ENCODE data around the gene STARD3.
A peak's percentile ranks its signal among the peaks of the same experiment; 100 is the strongest.

Gene STARD3

GRCh38 chr17:39673335-39674081 is 36.6 kb downstream of the STARD3 start:
- no peak for DNase-seq

DNA sequence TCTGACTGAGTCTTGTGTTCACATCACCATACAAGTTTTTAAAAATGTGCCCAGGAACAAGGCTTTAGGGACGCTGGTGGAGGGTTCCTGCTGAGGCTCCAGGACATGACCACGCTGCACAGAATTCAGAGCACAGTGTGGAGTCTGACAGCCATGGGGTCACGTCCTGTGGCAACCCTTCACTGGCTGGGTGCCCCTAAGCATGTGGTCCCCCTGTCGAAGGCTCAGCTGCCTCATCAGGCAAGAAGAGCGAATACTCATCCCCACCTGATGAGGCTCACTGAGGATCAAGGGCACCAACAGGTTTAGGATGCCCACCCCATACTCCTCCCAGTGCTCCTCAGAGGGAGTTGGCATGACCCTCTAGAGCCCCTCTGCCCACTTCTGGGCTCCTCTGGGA is 37.2 kb downstream of the STARD3 start:
- DNase-seq = no peak

DNA sequence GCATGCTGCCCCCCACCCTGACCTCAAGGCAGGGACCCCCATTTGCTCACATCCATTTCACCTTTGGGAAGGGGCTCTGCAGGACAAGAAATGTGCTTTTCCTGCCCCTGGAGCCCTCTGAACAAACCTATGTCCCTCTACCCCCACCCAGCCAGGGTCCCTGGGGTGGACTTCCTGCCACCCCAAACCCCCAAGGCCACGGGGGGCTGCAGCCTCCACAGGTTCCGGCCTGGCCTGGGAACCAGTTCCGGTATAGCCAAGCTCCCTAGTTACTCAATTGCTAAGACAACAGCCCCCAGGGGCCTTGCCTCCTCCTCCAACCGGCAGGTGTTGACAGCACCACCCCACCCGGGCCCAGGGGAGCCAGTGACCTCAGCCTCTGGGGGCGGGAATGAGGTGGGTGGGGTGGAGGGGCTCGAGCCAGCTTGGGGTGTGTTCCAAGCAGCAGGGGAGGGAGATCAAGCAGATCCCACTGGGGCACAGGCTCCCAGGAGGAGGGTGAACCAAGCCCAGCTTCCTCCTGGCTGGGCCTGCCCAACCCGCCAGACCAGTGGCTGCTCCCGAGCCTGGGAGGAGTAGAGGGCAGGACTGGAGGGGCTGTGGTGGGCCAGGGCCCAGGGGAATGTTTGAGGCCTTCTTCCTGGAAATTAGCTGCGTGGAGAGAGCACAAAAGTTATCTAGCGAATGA is 37.9 kb downstream of the STARD3 start:
- DNase-seq = no peak

- no peak for DNase-seq
These were observed 38.6 kb downstream of the STARD3 start for GRCh38 chr17:39675390-39676082.

- DNase-seq = peak; percentile 13
These were observed 39.4 kb downstream of the STARD3 start for GRCh38 chr17:39676198-39676819.

DNA sequence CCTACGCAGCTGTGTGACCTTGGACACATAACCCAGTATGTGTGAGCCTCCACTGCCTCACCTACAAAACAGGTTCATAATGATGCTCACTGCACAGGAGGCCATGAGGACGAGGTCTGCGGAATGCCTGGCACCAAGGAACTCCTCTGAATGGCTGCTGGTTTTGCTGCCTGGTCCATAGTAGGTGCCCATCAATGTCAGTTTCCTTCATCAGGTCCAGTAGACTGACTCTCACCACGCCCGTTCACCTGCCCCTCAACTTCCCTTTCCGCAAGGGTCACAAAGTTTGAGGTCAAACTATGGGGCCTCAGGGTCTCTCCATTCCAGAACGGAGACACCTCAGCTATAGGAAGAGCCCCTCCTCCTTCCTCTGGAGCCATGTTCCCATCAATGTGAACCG is 40.1 kb downstream of the STARD3 start:
- no peak for DNase-seq

DNA sequence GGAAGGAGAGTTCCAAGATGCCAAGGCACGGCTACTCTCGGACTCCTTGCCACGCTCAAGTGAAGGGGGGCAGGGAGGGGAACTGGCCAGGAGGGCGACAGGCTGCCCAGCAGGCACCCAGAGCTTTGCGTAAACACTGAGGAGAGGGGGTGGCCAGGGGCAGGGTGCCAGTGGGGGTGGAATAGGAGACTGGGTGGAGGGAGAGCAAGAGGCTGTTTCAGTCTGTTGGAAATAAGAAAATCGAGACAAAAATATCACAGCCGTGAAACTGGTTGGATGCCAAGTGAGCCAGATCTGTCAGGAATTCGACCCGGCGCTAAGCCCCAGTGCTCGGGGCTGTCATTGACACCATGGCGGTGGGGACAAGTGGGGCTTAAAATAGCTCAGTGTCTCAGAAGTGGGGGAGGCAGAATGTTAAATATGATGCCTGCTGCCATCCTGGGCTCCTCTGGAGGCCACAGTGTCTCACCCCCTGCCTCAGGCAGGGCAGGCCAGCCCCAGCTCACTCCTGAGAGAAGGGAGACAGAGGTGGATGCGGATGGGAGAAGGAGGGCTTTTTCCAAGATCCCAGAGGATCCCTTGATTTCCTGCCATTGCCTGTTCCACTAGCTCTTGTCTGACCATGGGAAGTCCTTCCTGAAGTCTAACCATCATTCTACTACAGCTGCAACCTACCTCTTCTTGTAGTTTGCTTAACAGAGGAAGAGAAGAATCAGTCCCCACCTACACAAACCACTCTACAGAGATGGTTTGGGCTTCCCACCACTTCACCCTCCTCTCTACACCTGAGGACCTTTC is 40.8 kb downstream of the STARD3 start:
- DNase-seq = no peak

DNA sequence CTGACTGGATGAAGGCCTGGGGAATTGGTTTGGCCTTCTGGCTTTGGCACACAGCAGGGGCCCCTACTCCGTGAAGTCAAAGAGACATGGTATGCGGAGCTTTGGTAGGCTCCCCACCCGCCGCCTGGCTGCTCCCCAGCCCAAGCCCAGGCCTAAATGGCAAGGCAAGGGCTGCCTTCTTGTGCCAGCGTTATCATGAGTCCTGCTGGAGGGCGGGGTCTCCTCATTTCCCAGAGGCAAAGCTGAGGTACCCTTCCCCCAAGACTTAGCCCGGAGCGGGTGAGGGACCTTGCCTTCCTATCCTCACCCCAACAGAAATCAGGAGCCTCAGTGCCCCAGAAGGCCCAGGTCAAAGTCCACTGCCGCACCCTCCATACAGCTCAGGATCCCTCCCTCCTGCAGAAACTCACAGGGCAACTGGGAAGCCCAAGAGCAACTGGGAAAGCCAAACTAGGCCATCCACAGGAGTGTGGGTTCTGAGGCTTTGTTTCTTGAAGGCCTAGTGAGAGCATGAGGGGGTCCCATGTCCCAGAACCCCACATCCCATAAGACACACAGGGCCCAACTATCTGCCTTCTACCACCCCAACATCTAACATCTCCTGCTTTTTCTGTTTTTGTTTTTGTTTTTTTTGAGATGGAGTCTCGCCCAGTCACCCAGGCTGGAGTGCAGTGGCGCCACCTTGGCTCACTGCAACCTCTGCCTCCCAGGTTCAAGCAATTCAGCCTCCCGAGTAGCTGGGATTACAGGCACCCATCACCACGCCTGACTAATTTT is 41.6 kb downstream of the STARD3 start:
- no peak for DNase-seq

DNA sequence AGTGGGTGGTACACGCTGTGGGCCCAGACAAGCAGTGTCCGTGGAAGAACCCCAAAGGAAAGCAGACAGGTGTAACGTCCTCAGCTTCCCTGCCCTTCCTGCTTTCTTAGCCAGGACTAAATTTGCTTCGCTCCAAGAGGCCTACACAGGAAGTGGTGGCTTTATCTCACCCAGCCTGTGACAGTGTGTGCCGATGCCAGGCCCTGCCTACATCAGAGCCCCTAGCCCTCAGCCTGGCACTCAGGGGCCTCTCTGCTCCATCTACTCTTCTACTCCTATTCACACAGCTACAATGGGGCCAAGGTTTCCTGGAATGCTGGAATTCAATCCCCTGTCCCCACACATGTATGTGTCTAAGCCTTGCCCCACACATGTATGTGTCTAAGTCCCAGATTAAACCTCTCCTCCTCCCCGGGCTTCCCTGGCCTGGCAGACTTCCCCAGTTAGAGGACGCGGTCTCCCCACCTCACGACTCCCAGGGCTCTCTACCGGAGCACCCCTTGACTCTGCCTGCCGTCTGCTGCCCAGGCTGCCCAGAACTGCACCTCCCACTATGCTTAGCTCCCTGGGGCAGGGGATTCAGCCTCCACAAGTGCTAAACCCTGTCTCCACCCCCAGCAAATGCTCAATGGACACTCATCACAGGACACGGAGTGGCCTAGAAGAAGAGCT is 42.7 kb downstream of the STARD3 start:
- DNase-seq = no peak

- DNase-seq = no peak
These were observed 46.5 kb downstream of the STARD3 start for GRCh38 chr17:39683295-39683939.

GRCh38 chr17:39684369-39685192 is 47.6 kb downstream of the STARD3 start:
- DNase-seq = no peak

DNA sequence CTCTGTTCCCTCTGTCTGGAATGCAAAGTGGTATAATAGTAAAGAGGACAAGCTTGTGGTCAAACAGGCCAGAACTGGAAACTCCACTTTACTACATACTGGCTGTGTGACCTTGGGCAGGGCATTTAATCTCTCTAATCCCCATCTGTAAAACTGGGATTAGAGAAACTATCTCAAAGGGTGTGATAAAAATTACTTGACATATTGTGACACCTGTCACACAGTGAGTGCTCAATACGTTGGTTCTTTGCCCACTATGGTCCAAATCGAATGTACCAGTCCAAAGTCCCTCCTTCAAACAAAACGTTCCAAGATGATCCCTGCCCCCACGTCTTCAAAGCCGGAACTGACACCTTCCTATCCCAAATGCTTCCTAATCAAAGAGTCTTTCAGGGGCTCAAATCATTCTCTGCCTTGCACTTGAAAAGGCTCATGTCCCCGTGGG is 50.2 kb downstream of the STARD3 start:
- DNase-seq = no peak

- DNase-seq = peak; percentile 99
These were observed 50.9 kb downstream of the STARD3 start, which contains the start of gene PGAP3 for GRCh38 chr17:39687546-39688474. PGAP3 (minus strand) TSS chr17:39688057; CDS start chr17:39688014, 43 bp downstream.

- no peak for DNase-seq
These were observed 51.5 kb downstream of the STARD3 start for GRCh38 chr17:39688475-39688835.

GRCh38 chr17:39688945-39689344 is 52.0 kb downstream of the STARD3 start:
- no peak for DNase-seq

DNA sequence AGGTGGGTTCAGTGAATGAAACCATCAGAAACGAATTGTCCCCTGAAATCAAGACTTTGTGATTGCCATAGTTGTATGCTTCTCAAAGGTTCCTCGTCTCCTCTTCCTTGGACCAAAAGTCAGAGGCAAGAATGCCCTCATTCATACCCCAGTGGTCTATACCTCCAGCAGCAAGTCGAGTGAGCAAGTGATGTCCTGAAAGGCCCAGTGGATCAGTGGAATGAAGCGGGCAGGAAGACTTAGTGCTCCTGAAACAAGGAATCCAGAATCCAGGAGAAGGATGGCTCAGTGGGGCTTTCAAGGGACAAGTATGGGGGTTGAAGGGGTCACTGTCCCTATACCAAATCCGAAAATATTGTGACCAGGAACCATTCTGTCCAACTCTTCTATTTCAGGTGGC is 57.6 kb downstream of the STARD3 start:
- no peak for DNase-seq

DNA sequence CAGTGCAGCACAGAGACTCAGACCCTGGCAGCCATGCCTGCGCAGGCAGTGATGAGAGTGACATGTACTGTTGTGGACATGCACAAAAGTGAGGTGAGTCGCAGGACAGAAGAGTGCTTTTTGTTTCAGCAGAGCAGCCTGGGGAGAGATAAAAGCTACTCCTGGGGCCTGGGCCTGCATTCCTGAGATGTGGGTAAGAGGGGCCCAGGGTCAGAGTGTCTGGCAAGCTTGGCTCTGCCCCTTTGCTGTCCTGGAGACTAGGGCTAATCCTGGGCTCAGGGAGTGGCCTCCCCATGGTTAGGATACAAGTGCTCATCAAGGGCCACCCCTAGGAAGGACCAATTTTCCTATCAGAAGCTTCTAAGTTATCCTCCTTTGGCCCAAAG is 58.1 kb downstream of the STARD3 start:
- no peak for DNase-seq

DNA sequence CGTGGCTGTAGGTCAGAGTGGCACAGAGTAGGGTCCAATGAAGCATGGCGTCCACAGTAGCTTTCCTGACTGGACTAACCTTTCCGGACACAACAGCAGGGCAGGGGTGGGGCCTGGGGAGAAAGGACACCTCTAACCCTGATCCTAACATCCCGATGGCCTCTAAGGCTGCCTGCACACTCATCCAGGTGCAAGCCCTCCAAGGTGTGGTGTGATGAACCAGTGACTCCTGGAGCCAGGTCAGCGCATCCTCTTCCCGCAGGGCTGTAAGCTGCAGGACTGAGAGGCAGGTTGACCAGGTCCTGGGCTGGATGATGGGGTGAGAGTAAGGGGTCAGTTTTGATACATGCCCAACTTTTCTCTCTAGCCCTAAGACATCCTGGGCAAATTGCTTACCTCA is 59.8 kb downstream of the STARD3 start:
- no peak for DNase-seq

DNA sequence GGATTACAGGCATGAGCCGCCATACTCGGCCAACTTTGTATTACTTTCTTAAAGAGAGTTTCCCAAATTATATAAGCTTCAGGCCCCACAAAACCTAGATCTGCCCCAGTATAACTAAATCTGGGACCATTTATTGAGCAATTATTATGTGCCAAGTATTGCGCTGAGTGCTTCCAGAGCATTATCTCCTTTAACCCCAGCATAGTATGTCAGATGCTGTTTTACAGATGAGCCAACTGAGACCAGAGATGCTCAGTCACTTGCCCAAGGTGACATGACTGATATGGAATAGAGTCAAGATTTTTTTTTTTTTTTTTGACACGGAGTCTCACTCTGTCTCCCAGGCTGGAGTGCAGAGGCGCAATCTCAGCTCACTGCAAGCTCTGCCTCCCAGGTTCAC is 61.0 kb downstream of the STARD3 start:
- no peak for DNase-seq

Data from NCI-H2227 treated with DMSO at 0.1 percent for 48 hours (cell line).